Measurements from ENCODE around the gene FGF7. TPM values are rescaled to one million over a fixed set of nuclear protein-coding genes. Genes with fewer than 3 reads are reported as not detected.

The FGF7 gene
- total RNA-seq, 2 donors from 2014 or later, result not detected

DNA sequence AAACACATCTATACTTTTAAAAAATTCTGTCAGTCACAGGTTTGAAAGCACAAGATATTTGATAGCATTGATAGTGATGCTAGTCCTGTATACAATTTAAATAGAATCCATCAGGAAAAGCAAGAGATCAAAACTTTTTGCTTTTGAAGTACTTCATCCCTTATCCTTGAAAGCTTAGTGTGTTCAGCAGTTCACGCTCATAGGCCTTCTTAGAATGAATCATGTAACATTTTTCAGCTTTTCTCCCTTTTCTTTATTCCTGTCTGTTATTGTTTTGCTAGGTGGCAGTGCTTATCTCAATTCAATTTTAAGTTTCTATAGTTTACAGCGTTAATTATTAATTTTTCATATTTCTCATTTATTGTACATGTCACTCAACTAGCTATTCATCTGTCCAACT lies 69.1 kb downstream of the FGF7 start:
- H3K36me3 Mint-ChIP-seq (ENCODE audit: low read depth), result no peaks in the 10 kb centered on the region
- Histone ChIP-seq H3K9me3 (ENCODE audit: control insufficient read depth, low read length) (no peaks in the 10 kb centered on the region), H3K27me3 (ENCODE audit: control insufficient read depth, insufficient read depth, low read length, poor library complexity, severe bottlenecking) (no peaks in the 10 kb centered on the region), H3K27ac (ENCODE audit: low read depth, low read length) (no peak overlapping the region), H3K36me3 (ENCODE audit: control insufficient read depth, insufficient read depth, low read length) (no peaks in the 10 kb centered on the region), H3K9ac (ENCODE audit: extremely low read depth, low read length, poor library complexity, severe bottlenecking) (no peak overlapping the region), H3K4me3 (ENCODE audit: low read length) (no peak overlapping the region), H3K4me1 (ENCODE audit: control insufficient read depth, insufficient read depth, low read length) (no peaks in the 10 kb centered on the region)
- WGBS, 2 experiments (ENCODE audit: insufficient coverage in 1 of 2, insufficient read length in 1 of 2), result 100% methylated on average over 1 of the region's 2 CpGs; no CpG with 5 or more reads in 1 of the 2 experiments
- no peaks in the 10 kb centered on the region for H3K4me1 Mint-ChIP-seq
- no peaks in the 10 kb centered on the region for H3K27me3 Mint-ChIP-seq (ENCODE audit: insufficient read depth)
- no peaks in the 10 kb centered on the region for H3K9me3 Mint-ChIP-seq
- TF ChIP-seq, protein P1, sequence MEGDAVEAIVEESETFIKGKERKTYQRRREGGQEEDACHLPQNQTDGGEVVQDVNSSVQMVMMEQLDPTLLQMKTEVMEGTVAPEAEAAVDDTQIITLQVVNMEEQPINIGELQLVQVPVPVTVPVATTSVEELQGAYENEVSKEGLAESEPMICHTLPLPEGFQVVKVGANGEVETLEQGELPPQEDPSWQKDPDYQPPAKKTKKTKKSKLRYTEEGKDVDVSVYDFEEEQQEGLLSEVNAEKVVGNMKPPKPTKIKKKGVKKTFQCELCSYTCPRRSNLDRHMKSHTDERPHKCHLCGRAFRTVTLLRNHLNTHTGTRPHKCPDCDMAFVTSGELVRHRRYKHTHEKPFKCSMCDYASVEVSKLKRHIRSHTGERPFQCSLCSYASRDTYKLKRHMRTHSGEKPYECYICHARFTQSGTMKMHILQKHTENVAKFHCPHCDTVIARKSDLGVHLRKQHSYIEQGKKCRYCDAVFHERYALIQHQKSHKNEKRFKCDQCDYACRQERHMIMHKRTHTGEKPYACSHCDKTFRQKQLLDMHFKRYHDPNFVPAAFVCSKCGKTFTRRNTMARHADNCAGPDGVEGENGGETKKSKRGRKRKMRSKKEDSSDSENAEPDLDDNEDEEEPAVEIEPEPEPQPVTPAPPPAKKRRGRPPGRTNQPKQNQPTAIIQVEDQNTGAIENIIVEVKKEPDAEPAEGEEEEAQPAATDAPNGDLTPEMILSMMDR (conservative IDR thresholded peaks at IDR 0.05), result no peak
- H3K4me3 Mint-ChIP-seq, result no peak overlapping the region
- H3K27ac Mint-ChIP-seq, result no peak overlapping the region
- no peak for DNase-seq

DNA sequence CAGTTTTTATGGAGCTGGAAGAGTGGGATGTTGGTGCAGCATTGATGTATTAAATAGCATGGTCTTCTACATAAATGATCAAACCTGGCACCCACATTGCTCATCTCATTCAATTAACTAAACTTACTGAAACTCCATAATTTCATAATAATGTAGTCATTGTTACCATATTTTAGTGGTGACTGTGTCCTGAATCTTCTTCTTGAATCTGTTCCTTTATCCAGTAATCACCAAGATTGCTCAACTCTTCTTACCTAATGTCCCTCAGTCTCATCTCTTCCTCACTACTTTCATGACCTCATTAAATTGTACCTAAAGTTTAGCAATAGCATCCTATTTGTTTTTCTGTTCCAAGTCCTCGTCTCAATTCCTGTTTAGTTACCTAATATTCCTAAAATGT lies 69.8 kb downstream of the FGF7 start:
- Mint-ChIP-seq H3K27me3 (ENCODE audit: insufficient read depth) (no peaks in the 10 kb centered on the region), H3K4me1 (no peaks in the 10 kb centered on the region), H3K4me3 (no peak overlapping the region), H3K9me3 (no peaks in the 10 kb centered on the region), H3K36me3 (ENCODE audit: low read depth) (no peaks in the 10 kb centered on the region), H3K27ac (no peak overlapping the region)
- DNase-seq, result no peak
- WGBS, 2 experiments (ENCODE audit: insufficient coverage in 1 of 2, insufficient read length in 1 of 2), result 67 to 83% methylated on average over 1 of the region's 1 CpG
- Histone ChIP-seq H3K27ac (ENCODE audit: low read depth, low read length) (no peak overlapping the region), H3K9ac (ENCODE audit: extremely low read depth, low read length, poor library complexity, severe bottlenecking) (no peak overlapping the region), H3K9me3 (ENCODE audit: control insufficient read depth, low read length) (no peaks in the 10 kb centered on the region), H3K4me3 (ENCODE audit: low read length) (no peak overlapping the region), H3K27me3 (ENCODE audit: control insufficient read depth, insufficient read depth, low read length, poor library complexity, severe bottlenecking) (no peaks in the 10 kb centered on the region), H3K4me1 (ENCODE audit: control insufficient read depth, insufficient read depth, low read length) (no peaks in the 10 kb centered on the region), H3K36me3 (ENCODE audit: control insufficient read depth, insufficient read depth, low read length) (no peaks in the 10 kb centered on the region)
- TF ChIP-seq, protein P1 (conservative IDR thresholded peaks at IDR 0.05), result no peak

DNA sequence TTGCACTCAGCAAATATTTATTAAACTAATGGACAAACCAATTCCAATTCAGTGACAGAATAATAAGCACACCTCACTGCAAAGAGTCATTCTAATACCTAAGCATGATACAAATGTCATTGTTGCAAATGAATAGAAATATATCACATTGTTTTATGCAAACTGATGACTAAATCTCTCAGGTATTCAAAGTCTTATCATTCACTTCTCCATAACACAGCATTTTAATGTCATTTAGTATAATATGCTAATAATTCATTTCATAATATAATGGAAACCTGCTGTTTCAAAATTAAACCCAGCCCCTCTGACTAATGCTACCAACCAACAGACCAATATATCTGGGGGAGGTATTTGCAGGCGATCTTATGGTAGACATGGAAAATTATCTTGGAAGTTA lies 71.8 kb downstream of the FGF7 start:
- TF ChIP-seq, protein P1 (conservative IDR thresholded peaks at IDR 0.05), result no peak
- Mint-ChIP-seq H3K4me1 (no peaks in the 10 kb centered on the region), H3K27me3 (ENCODE audit: insufficient read depth) (no peaks in the 10 kb centered on the region), H3K4me3 (no peak overlapping the region), H3K27ac (no peak overlapping the region), H3K36me3 (ENCODE audit: low read depth) (peaks cover 1% of the 10 kb centered on the region), H3K9me3 (peaks cover 1% of the 10 kb centered on the region)
- Histone ChIP-seq H3K27ac (ENCODE audit: low read depth, low read length) (no peak overlapping the region), H3K9me3 (ENCODE audit: control insufficient read depth, low read length) (no peaks in the 10 kb centered on the region), H3K4me1 (ENCODE audit: control insufficient read depth, insufficient read depth, low read length) (no peaks in the 10 kb centered on the region), H3K36me3 (ENCODE audit: control insufficient read depth, insufficient read depth, low read length) (no peaks in the 10 kb centered on the region), H3K9ac (ENCODE audit: extremely low read depth, low read length, poor library complexity, severe bottlenecking) (no peak overlapping the region), H3K27me3 (ENCODE audit: control insufficient read depth, insufficient read depth, low read length, poor library complexity, severe bottlenecking) (no peaks in the 10 kb centered on the region), H3K4me3 (ENCODE audit: low read length) (no peak overlapping the region)
- no peak for DNase-seq
- WGBS, 2 experiments (ENCODE audit: insufficient coverage in 1 of 2, insufficient read length in 1 of 2), result no CpG with 5 or more reads among the region's 1 CpG

Measured in endodermal cell (in vitro differentiated cells).